PC-9 (cell line): ENCODE measurements around the gene ZMIZ1.

Experiments
- EZH2 ChIP-seq: fragments of 200-600 bp; sonication (generic); IDR thresholded peaks from 2 replicates; pipeline ENCODE4 v1.8.0; 2017; ENCODE audit warnings: antibody characterized with exemption, low read depth
- TF ChIP-seq, protein P1 (sequence below): fragments of 200-600 bp; sonication (generic); conservative IDR thresholded peaks from 2 replicates; pipeline ENCODE4 v1.6.1; 2017; ENCODE audit warnings: mixed run types, antibody characterized with exemption, mild to moderate bottlenecking, moderate library complexity

DNA sequence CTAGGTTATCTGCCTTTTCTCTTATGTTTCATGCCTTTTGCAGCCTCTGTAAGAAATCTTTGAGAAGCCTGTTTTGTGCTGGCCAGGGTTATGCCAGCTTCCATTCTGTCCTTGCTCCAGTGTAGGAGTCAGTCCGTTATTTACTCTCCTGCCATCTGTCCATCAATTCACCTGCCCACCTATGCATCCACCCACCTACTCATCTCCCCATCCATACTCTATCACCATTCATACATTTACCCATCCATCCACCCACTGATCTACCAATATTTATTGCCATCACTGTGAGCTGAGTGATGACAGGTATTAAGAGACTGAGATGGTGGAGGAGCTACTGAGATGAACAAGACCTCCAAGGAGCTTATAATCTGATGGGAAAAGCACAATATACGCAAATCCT lies 265.8 kb downstream of the ZMIZ1 start:
- TF ChIP-seq, protein P1, sequence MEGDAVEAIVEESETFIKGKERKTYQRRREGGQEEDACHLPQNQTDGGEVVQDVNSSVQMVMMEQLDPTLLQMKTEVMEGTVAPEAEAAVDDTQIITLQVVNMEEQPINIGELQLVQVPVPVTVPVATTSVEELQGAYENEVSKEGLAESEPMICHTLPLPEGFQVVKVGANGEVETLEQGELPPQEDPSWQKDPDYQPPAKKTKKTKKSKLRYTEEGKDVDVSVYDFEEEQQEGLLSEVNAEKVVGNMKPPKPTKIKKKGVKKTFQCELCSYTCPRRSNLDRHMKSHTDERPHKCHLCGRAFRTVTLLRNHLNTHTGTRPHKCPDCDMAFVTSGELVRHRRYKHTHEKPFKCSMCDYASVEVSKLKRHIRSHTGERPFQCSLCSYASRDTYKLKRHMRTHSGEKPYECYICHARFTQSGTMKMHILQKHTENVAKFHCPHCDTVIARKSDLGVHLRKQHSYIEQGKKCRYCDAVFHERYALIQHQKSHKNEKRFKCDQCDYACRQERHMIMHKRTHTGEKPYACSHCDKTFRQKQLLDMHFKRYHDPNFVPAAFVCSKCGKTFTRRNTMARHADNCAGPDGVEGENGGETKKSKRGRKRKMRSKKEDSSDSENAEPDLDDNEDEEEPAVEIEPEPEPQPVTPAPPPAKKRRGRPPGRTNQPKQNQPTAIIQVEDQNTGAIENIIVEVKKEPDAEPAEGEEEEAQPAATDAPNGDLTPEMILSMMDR: no peak
- TF ChIP-seq EZH2: no peak
